Amygdala (tissue), 56 donors: ENCODE measurements around the gene RAB17.
"Not testable (repeated sequence)": the region's sequence is repeated elsewhere in the genome, so short reads cannot be mapped to it uniquely, and the experiment has no call there.

Experiments used
- DNase-seq, 56 donors: peaks; one replicate each; lab custom pipeline; 2025; lab: John Stamatoyannopoulos, UW

RAB17 gene

GRCh38 chr2:237625777-237626176 lies 35.2 kb upstream of the RAB17 start:
- no peak for DNase-seq

DNA sequence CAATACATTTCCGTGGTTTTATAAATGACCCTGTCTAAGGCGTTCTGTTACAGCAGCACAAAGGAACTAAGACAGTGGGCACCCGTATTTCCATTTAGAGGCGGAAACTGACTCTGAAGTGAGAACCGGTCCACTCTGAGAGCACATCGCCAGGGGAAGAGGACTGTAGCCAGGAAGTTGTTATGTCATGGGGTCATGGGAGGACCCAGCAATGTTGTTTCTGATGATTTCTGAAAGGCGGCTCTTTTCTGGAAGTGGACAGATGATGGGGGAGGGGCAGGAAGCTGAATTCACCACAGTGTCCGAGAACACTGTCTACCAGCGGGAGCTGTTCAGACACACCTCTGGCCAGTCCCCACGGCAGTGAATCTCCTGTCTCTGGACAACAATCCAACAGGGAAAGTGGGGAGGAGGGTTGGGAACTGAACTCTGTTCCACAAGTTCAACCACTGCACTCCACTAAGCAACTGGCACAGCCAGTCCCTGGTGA lies 34.7 kb upstream of the RAB17 start:
- no peak for DNase-seq

GRCh38 chr2:237624565-237624964 lies 34.0 kb upstream of the RAB17 start:
- DNase-seq: no peak

DNA sequence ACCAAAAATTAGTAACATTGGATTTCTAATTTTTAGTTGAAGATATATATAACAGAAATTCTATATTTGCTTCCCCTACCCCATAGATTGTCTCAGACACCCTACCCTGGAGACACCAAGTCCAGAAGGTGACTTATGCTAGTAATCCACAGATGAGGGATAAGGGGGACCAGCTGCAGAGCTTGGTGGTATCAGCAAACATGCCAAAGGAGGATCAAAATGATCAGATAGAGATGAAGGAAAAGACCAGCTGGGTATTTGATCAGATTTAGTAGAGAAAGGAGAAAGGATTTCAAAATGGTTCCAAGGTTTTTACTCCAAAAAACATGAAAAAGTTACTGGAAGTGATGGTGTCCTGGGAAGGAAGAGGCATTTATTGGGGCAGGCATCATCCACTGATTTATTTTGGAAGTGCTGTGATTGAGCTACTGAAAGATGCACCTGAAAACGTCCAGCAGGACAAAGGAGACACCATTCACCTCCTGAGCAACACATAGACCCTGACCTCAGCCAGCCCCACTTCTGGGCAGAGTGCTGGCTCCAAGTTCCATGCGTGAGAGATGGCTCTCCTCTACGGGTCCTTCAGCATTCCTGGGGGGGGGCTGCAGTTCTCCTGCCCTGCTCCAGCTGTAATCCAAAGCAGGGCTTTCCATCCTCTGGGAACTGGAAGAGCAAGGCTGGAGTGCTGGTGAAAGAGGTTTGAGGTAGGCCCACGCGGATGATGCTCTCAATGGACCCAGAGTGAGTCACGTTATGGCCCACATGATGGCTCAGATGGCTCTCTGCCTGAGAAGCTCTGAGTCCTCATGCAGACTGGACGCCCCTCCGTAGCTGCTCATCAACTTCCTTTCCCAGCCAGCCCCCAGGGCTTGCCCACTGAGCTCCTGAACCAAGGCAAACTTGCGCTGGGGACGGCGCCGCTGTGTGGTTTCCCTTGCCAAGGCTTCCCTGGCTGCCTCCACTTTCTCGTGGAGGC lies 33.2 kb upstream of the RAB17 start:
- no peak for DNase-seq

DNA sequence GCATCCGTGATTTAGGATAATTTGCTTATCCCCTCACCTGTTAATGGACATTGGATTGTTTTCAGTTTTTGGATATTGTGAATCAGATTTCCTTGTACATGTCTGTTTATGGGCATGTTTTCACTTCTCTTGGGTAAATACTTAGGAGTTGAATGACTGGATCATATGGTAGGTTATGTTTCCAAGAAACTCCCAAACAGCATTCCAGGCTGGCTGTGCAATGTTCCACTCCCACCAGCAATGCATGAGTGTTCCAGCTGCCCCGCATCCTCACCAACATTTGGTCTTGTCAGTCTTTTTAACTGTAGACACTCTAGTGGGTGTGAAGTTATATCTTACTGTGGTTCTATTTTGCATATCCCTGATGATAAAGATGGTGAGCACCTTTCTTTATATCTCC lies 27.9 kb upstream of the RAB17 start:
- DNase-seq: no peak

GRCh38 chr2:237617587-237617982 lies 27.1 kb upstream of the RAB17 start:
- DNase-seq: no peak

DNA sequence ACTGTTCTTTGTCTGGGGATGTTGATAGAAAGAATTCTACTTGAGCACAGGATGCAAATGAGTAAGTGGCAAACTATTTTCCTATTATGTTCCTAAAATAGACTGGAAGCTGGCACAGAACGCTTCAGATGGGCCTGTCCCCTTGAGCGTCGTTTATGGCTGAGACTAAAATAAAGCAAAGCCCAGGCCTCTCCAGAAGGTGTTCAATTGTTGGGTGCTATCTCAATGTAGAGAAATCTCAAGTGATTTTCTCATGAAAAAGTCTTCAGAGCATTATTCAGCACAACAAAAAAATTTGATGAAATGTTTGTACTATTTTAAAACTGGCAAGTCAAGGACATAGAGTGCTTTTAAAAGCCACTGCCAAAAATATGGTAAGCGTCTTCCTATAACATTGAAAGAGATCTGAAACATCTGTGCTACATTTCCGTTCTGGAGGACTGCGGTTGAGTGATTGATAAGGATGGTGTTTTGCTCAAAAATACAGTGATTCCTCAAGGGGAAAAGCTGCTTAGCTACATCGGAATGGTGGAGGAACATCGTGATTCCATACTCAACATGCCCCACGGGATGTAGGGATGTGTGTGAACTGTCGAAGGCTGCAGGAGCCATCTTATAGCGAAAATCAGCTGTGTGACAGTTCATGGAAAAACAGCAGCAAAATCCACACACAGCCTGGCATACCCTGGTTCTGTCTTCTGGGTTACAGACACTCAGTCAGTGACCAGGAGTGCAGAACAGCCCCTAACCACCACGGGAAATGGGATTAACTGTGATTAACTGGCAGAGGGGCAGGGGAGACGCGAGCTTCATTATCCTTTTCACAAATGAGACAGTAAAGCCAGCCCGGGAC lies 26.4 kb upstream of the RAB17 start:
- peak in 2 of 56 donors; percentile 17 to 18 for DNase-seq

DNA sequence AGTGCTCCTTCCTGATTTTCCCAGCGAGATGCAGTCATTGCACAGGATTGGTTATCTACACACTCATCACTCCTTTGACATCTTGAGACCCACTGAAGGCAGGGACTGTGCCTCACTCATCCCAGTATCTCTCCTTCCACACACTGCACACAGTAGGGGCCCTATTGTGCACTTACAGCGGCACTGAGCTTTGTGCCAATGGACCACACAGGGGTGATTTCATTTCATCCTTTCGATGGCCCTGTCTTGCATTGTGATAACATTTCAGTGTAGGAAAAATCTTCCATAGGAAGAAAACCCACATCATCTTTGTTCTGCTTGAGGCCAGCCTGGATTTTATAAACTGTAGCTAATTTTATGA lies 25.8 kb upstream of the RAB17 start:
- no peak for DNase-seq

- DNase-seq: no peak
Observed at GRCh38 chr2:237615631-237616249, 25.2 kb upstream of the RAB17 start.

- DNase-seq: no peak
Observed at GRCh38 chr2:237614151-237614720, 23.7 kb upstream of the RAB17 start.

DNA sequence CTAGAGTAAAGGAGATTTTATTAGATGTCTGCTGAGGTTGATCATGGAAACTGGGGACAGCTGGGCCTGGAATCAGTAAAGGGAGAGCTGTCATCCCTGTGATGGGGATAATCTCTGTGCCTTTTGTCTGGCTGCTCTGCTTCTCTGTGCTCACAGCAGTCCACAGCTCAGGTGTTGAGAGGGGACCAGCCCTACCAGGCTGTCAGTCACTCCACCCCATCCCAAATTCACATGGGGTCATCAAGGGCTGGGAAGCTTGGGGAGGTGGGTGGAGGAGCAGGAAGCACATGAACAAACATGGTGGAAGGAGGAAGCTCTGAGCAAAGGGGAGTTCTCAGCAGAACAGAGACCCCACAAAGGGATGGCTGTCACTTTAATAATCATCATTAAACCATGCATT lies 23.1 kb upstream of the RAB17 start:
- no peak for DNase-seq

- DNase-seq: no peak
Observed at GRCh38 chr2:237612527-237613357, 22.2 kb upstream of the RAB17 start.

- not testable (repeated sequence) for DNase-seq
Observed at GRCh38 chr2:237606522-237606921, 16.0 kb upstream of the RAB17 start.

DNA sequence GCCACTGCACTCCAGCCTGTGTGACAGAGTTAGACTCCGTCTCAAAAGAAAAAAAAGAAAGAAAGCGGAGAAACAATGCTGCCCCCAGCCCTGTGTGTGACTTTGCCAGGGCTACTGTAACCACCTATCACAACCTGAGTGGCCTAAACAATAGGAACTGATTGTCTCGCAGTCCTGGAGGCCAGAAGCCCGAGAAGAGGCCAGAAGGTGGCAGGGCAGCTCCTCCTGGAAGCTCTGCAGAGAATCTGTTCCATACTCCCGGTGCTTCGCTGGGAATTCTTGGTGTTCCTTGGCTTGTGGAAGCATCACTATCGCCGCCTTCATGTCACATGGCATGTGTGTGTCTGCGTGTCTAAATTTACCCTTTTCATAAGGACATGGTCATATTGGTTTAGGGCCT lies 14.4 kb upstream of the RAB17 start:
- no peak for DNase-seq

DNA sequence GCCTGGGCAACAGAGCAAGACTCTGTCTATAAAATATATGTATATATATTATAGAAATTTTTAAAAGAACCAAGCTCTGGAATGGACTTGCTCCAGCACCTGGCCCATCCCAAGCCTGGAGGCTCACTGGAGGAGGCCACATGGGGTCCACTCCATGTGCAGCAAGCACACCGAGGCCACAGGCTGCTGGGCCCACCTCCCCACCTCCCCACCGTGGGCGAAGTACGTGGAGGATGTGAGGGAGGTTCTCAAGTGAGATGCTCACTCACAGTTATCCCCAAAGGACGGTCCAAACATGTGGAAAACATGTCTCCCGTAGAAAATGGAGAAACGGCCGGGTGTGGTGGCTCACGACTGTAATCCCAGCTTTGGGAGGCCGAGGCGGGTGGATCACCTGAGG lies 13.9 kb upstream of the RAB17 start:
- DNase-seq: no peak

DNA sequence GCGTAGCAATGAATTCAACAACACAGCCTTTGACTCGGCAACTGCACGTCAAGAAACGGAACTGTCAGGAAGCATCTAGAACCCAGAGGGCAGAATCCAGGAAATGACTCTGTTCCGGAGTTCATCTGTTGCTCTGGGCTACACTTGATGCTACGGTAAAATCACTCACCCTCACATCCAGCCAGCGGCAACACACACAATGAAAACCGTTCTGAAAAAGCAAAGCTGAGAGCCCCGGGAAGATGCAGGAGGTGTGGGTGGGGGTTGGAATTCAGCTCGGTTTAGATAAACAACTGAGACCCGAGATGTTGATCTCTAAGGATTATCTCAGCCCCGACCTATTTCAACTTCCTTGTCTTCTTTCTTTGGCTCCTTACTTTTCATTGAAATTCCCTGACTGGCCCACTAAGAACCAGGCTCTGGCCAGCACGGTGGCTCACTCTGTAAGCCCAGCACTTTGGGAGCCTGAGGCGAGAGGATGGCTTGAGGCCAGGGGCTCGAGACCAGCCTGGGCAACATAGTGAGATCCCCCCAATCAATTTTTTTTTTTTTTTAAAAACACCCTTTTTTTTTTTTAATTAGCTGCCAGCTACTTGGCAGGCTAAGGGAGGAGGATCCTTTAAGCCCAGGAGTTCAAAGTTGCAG lies 13.3 kb upstream of the RAB17 start:
- DNase-seq: peak in 7 of 56 donors; percentile 9 to 45 (median 23)

GRCh38 chr2:237603049-237603717 lies 12.6 kb upstream of the RAB17 start:
- DNase-seq: no peak

DNA sequence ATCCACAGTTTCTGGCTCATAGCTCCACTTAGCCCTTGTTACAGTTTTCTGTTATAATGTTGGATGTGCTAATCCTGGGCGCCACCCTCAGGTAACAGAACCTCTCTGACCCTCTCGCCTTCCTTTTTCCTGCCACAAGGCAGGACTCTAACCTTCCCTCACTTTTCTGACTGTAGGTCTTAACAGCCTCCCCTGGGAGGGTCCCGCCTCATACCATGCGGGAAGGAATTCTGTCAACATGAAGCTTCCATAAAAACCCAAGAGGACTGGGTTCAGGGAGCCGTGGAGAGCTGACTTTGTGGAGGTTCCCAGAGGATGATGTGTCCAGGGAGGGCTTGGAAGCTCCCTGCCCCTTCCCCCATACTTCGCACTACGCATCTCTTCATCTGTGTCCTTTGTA lies 11.9 kb upstream of the RAB17 start:
- no peak for DNase-seq
